T-cell (primary cell): Measurements from ENCODE around the gene TNNT2. TPM values are rescaled to one million over a fixed set of nuclear protein-coding genes. Genes with fewer than 3 reads are reported as not detected.

Experiments
- ATAC-seq, 4 experiments: fragments of 200-7000 bp in 3 of 4; fragments of 150-1000 bp in 1 of 4; cut with Tn5 transposase; replicated peaks in 1 of 4; 1 replicate in 3 of 4; 2 replicates in 1 of 4; pipeline ENCODE4 v1.10.0; 2021; ENCODE audit warnings: moderate library complexity in 3 of 4, mild to moderate bottlenecking in 2 of 4, moderate number of reproducible peaks in 1 of 4
- CTCF ChIA-PET, 2 donors: fragments of 300-600 bp; sonication (Branson Sonifier 250); formaldehyde crosslinking; loops; one replicate each; lab custom pipeline; 2022; ENCODE audit warnings: antibody characterized with exemption in 2 of 2; lab: Charles Lee
- POLR2A ChIA-PET, 2 donors: fragments of 300-600 bp; sonication (Branson Sonifier 250); formaldehyde crosslinking; loops; one replicate each; lab custom pipeline; 2022; ENCODE audit warnings: antibody characterized with exemption in 2 of 2; lab: Charles Lee
- DNase-seq, 35 experiments: peaks; one replicate each; pipeline versions ENCODE4 v3.0.0 to v3.0.0-alpha.2; 2013 to 2023
- H3K27ac ChIP-seq: one replicate; pipeline ENCODE4 v1.5.1; 2013; ENCODE audit warnings: low read length
- H3K27me3 ChIP-seq, 2 experiments: replicated peaks in 1 of 2; 1 replicate in 1 of 2; 2 replicates in 1 of 2; pipeline versions ENCODE4 v1.6.1 to v1.7.0; 2013; ENCODE audit warnings: low read length in 1 of 2, mixed read lengths in 1 of 2; ENCODE audit not compliant: control insufficient read depth in 2 of 2, insufficient read depth in 2 of 2; ENCODE audit errors: extremely low read depth in 1 of 2
- H3K36me3 ChIP-seq, 2 donors: 1 replicate in 1 of 2; 2 replicates in 1 of 2; pipeline versions ENCODE4 v1.6.1 to v1.7.0; 2013; ENCODE audit warnings: low read length in 1 of 2; ENCODE audit not compliant: control insufficient read depth in 2 of 2, insufficient read depth in 1 of 2; ENCODE audit errors: extremely low read depth in 1 of 2
- H3K4me1 ChIP-seq, 2 experiments: 1 replicate in 1 of 2; 2 replicates in 1 of 2; pipeline versions ENCODE4 v1.6.1 to v1.7.0; 2013; ENCODE audit warnings: low read length in 2 of 2, mixed read lengths in 1 of 2; ENCODE audit not compliant: insufficient read depth in 2 of 2, control insufficient read depth in 1 of 2; ENCODE audit errors: extremely low read depth in 1 of 2
- H3K4me3 ChIP-seq, 2 donors: 1 replicate in 1 of 2; 2 replicates in 1 of 2; pipeline versions ENCODE4 v1.5.1 to v1.7.0; 2013; ENCODE audit warnings: mild to moderate bottlenecking in 2 of 2, low read length in 1 of 2, moderate library complexity in 1 of 2; ENCODE audit not compliant: control insufficient read depth in 1 of 2; ENCODE audit errors: extremely low read depth in 1 of 2
- H3K9me3 ChIP-seq: 2 replicates; pipeline ENCODE4 v1.7.0; 2013
- H3K27ac Mint-ChIP-seq, 2 donors: one replicate each; pipeline ENCODE4 v1.8.0; 2020 to 2021; ENCODE audit warnings: mild to moderate bottlenecking in 2 of 2, mixed read lengths in 2 of 2
- H3K27me3 Mint-ChIP-seq, 2 donors: one replicate each; pipeline ENCODE4 v1.8.0; 2021 to 2022; ENCODE audit warnings: mixed read lengths in 2 of 2
- H3K36me3 Mint-ChIP-seq: one replicate; pipeline ENCODE4 v1.8.0; 2021; ENCODE audit warnings: mixed read lengths
- H3K4me1 Mint-ChIP-seq, 3 donors: one replicate each; pipeline ENCODE4 v1.8.0; 2020 to 2022; ENCODE audit warnings: mixed read lengths in 3 of 3, mild to moderate bottlenecking in 1 of 3
- H3K4me3 Mint-ChIP-seq, 3 donors: one replicate each; pipeline ENCODE4 v1.8.0; 2020 to 2022; ENCODE audit warnings: mild to moderate bottlenecking in 3 of 3, mixed read lengths in 3 of 3, moderate library complexity in 3 of 3
- H3K9me3 Mint-ChIP-seq, 3 donors: one replicate each; pipeline ENCODE4 v1.8.0; 2020 to 2022; ENCODE audit warnings: mixed read lengths in 3 of 3
- WGBS: methylation state at CpG from one replicate; pipeline ENCODE4 v1.1.5; 2013; ENCODE audit warnings: missing lambda C conversion rate; ENCODE audit not compliant: insufficient coverage; 5-methylcytosine and 5-hydroxymethylcytosine counted together
- total RNA-seq, 35 experiments: library from RNA in 6 of 35; stranded (reverse) in 6 of 35; fragments of 120-200 nt in 1 of 35; gene quantifications; one replicate each; pipeline versions ENCODE4 v1.2.1 to v1.2.4 and lab custom pipeline; 2013 to 2026

TNNT2 gene
- total RNA-seq, 5 donors from 2014 or later (not counting 1 experiment from before 2014, with no cell fraction given) = not detected

- peaks cover 20 to 28% of the 10 kb centered on the region in 2 donors for H3K27me3 Mint-ChIP-seq
- no peak overlapping the region for H3K27ac ChIP-seq
- no peak for ATAC-seq
- H3K27me3 ChIP-seq = peaks cover 0 to 69% of the 10 kb centered on the region in 2 experiments
- no peak overlapping the region for H3K4me3 ChIP-seq
- no peak overlapping the region for H3K27ac Mint-ChIP-seq
- no peaks in the 10 kb centered on the region for H3K4me1 ChIP-seq
- no peaks in the 10 kb centered on the region for H3K36me3 Mint-ChIP-seq
- H3K9me3 ChIP-seq = no peaks in the 10 kb centered on the region
- no peaks in the 10 kb centered on the region for H3K9me3 Mint-ChIP-seq
- WGBS = 80% methylated on average over 6 of the region's 15 CpGs
- H3K4me3 Mint-ChIP-seq = no peak overlapping the region
- ChIA-PET CTCF (no interaction called here), POLR2A (no interaction called here)
- no peak for DNase-seq
- H3K4me1 Mint-ChIP-seq = no peaks in the 10 kb centered on the region
- no peaks in the 10 kb centered on the region for H3K36me3 ChIP-seq
These were observed 16.4 kb downstream of the TNNT2 start for GRCh38 chr1:201360901-201361651.

- H3K27ac Mint-ChIP-seq = no peak overlapping the region
- DNase-seq (no peak), ATAC-seq (no peak)
- no peaks in the 10 kb centered on the region for H3K9me3 ChIP-seq
- H3K4me1 Mint-ChIP-seq = no peaks in the 10 kb centered on the region
- H3K36me3 Mint-ChIP-seq = no peaks in the 10 kb centered on the region
- no peaks in the 10 kb centered on the region for H3K4me1 ChIP-seq
- H3K36me3 ChIP-seq = no peaks in the 10 kb centered on the region
- POLR2A ChIA-PET = no interaction called here
- 76% methylated on average over 3 of the region's 7 CpGs for WGBS
- peaks cover 0 to 70% of the 10 kb centered on the region in 2 experiments for H3K27me3 ChIP-seq
- H3K4me3 Mint-ChIP-seq = no peak overlapping the region
- H3K27me3 Mint-ChIP-seq = peaks cover 16 to 25% of the 10 kb centered on the region in 2 donors
- CTCF ChIA-PET = no interaction called here
- no peaks in the 10 kb centered on the region for H3K9me3 Mint-ChIP-seq
- H3K4me3 ChIP-seq = no peak overlapping the region
- H3K27ac ChIP-seq = no peak overlapping the region
These were observed 17.0 kb downstream of the TNNT2 start for GRCh38 chr1:201360486-201360885.

GRCh38 chr1:201359873-201360210, 17.6 kb downstream of the TNNT2 start:
- DNase-seq = no peak
- ATAC-seq = no peak
- Histone ChIP-seq H3K36me3 (no peaks in the 10 kb centered on the region), H3K4me3 (no peak overlapping the region), H3K4me1 (no peaks in the 10 kb centered on the region), H3K9me3 (no peaks in the 10 kb centered on the region), H3K27ac (no peak overlapping the region), H3K27me3 (peaks cover 0 to 65% of the 10 kb centered on the region in 2 experiments)
- no peaks in the 10 kb centered on the region for H3K4me1 Mint-ChIP-seq
- peaks cover 16 to 25% of the 10 kb centered on the region in 2 donors for H3K27me3 Mint-ChIP-seq
- no peak overlapping the region for H3K4me3 Mint-ChIP-seq
- H3K36me3 Mint-ChIP-seq = no peaks in the 10 kb centered on the region
- ChIA-PET CTCF (no interaction called here), POLR2A (no interaction called here)
- H3K9me3 Mint-ChIP-seq = no peaks in the 10 kb centered on the region
- whole genome bisulfite sequencing = 100% methylated on average over 1 of the region's 2 CpGs
- no peak overlapping the region for H3K27ac Mint-ChIP-seq

- Mint-ChIP-seq H3K4me3 (no peak overlapping the region), H3K27ac (no peak overlapping the region), H3K9me3 (no peaks in the 10 kb centered on the region), H3K4me1 (no peaks in the 10 kb centered on the region), H3K36me3 (no peaks in the 10 kb centered on the region), H3K27me3 (peaks cover 21 to 30% of the 10 kb centered on the region in 2 donors)
- H3K4me3 ChIP-seq = no peak overlapping the region
- H3K9me3 ChIP-seq = no peaks in the 10 kb centered on the region
- POLR2A ChIA-PET = no interaction called here
- no peaks in the 10 kb centered on the region for H3K36me3 ChIP-seq
- ATAC-seq (no peak), DNase-seq (no peak)
- CTCF ChIA-PET = no interaction called here
- H3K27ac ChIP-seq = no peak overlapping the region
- 66% methylated on average over 17 of the region's 18 CpGs for WGBS
- H3K4me1 ChIP-seq = no peaks in the 10 kb centered on the region
- peaks cover 0 to 65% of the 10 kb centered on the region in 2 experiments for H3K27me3 ChIP-seq
These were observed 18.2 kb downstream of the TNNT2 start for GRCh38 chr1:201359031-201359872.

GRCh38 chr1:201358596-201358995, 18.9 kb downstream of the TNNT2 start:
- Histone ChIP-seq H3K27me3 (peaks cover 0 to 65% of the 10 kb centered on the region in 2 experiments), H3K4me3 (no peak overlapping the region), H3K9me3 (no peaks in the 10 kb centered on the region), H3K27ac (no peak overlapping the region), H3K4me1 (no peaks in the 10 kb centered on the region), H3K36me3 (no peaks in the 10 kb centered on the region)
- Mint-ChIP-seq H3K4me3 (no peak overlapping the region), H3K4me1 (no peaks in the 10 kb centered on the region), H3K36me3 (no peaks in the 10 kb centered on the region), H3K27ac (no peak overlapping the region), H3K27me3 (peaks cover 21 to 33% of the 10 kb centered on the region in 2 donors), H3K9me3 (no peaks in the 10 kb centered on the region)
- DNase-seq (no peak), ATAC-seq (no peak)
- 79% methylated on average over 3 of the region's 4 CpGs for WGBS
- ChIA-PET POLR2A (no interaction called here), CTCF (no interaction called here)

GRCh38 chr1:201357636-201358348, 19.7 kb downstream of the TNNT2 start:
- H3K4me3 Mint-ChIP-seq = no peak overlapping the region

More at GRCh38 chr1:201357636-201358348, 19.7 kb downstream of the TNNT2 start:
- Histone ChIP-seq H3K9me3 (no peaks in the 10 kb centered on the region), H3K27ac (no peak overlapping the region), H3K36me3 (no peaks in the 10 kb centered on the region), H3K4me3 (no peak overlapping the region), H3K27me3 (peaks cover 0 to 66% of the 10 kb centered on the region in 2 experiments), H3K4me1 (no peaks in the 10 kb centered on the region)
- CTCF ChIA-PET = no interaction called here
- DNase-seq = no peak
- peaks cover 21 to 35% of the 10 kb centered on the region in 2 donors for H3K27me3 Mint-ChIP-seq
- no peaks in the 10 kb centered on the region for H3K4me1 Mint-ChIP-seq
- H3K27ac Mint-ChIP-seq = no peak overlapping the region
- WGBS = 62% methylated on average over 7 of the region's 10 CpGs
- POLR2A ChIA-PET = no interaction called here
- no peaks in the 10 kb centered on the region for H3K36me3 Mint-ChIP-seq
- no peaks in the 10 kb centered on the region for H3K9me3 Mint-ChIP-seq
- ATAC-seq = no peak
